Measurements from ENCODE around the gene LGR6.
"Not testable (repeated sequence)": the region's sequence is repeated elsewhere in the genome, so short reads cannot be mapped to it uniquely, and the experiment has no call there.

LGR6 gene, protein sequence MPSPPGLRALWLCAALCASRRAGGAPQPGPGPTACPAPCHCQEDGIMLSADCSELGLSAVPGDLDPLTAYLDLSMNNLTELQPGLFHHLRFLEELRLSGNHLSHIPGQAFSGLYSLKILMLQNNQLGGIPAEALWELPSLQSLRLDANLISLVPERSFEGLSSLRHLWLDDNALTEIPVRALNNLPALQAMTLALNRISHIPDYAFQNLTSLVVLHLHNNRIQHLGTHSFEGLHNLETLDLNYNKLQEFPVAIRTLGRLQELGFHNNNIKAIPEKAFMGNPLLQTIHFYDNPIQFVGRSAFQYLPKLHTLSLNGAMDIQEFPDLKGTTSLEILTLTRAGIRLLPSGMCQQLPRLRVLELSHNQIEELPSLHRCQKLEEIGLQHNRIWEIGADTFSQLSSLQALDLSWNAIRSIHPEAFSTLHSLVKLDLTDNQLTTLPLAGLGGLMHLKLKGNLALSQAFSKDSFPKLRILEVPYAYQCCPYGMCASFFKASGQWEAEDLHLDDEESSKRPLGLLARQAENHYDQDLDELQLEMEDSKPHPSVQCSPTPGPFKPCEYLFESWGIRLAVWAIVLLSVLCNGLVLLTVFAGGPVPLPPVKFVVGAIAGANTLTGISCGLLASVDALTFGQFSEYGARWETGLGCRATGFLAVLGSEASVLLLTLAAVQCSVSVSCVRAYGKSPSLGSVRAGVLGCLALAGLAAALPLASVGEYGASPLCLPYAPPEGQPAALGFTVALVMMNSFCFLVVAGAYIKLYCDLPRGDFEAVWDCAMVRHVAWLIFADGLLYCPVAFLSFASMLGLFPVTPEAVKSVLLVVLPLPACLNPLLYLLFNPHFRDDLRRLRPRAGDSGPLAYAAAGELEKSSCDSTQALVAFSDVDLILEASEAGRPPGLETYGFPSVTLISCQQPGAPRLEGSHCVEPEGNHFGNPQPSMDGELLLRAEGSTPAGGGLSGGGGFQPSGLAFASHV

DNA sequence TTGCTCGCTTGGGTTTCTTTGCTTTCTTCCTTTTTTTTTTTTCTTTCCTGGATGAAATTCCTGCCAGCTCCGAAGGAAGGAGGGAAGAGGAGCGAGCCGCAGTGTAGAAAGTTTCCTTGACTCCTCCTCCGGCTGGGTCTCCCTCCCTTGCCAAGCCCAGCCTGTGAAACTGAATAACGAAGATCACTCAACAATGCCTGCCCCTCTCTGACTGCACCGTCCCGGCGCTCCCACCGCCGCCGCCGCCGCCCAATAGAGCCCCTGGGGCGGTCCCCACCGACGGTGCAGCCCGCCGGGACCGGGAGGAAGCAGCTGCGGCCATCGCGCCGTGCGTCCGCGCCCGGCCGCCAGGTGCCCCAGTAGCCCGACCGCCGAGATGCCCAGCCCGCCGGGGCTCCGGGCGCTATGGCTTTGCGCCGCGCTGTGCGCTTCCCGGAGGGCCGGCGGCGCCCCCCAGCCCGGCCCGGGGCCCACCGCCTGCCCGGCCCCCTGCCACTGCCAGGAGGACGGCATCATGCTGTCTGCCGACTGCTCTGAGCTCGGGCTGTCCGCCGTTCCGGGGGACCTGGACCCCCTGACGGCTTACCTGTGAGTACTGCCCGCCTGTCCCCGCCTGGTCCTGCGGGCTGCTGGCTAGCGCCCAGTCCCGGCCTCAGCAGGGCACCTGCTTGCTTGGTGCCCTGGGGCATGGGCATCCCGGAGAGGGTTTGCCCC is at the start of gene LGR6:
TSS of gene LGR6 (plus strand) at position 186 of the 714 bp plus-strand sequence. CDS start at position 377, 191 bp downstream.
- no peak for DNase-seq

GRCh38 chr1:202144402-202145067 is 49.1 kb upstream of the LGR6 start, which contains the start of gene ARL8A:
ARL8A (minus strand) TSS chr1:202144737; CDS start chr1:202144572, 165 bp downstream.
- peak; percentile 47 for DNase-seq

DNA sequence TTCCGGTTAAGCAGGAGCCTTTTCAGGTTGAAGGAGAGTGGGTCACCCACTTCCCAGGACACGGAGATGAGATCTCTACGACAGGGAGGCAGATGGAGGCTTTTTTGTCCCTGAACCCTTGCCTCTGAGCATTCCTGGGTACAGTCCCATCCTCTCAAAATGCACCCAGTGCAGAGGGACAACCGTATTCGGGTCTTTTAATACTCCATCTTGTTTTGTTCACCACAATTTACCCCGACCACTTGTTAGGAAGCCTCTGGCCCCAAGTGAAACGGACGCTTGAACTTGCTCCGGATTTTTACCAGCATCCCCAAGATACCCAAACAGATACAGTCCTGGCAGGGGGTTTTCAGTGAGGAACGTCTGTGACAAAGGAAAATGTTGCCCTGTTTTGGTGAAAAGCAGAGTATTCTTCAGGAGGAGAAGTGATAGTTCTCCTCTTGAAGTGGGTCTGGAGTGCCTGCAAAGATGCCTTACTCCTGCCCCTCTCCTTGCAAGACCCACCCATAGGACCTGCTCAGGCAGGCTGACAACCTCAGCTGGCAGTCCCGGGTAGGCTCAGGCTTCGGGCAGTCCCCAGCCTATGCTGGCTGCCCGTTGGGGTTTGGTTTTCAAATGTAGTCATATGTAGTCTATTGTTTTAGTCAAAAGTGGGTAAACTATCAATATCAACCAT is 48.4 kb upstream of the LGR6 start:
- DNase-seq: no peak

DNA sequence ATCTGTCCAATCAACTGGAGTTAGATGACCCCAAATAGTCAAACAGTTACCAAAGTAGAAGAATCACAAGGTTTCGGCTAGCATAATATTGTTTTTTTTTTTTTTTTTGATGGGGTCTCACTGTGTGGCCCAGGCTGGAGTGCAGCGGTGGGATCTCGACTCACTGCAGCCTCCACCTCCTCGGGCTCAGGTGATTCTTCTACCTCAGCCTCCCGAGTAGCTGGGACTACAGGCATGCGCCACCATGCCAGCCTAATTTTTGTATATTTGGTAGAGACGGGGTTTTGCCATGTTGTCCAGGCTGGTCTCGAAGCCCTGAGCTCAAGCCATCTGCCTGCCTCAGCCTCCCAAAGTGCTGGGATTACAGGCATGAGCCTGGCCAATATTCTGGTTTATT is 47.9 kb upstream of the LGR6 start:
- not testable (repeated sequence) for DNase-seq

- DNase-seq: no peak
Observed at GRCh38 chr1:202146279-202146678, 47.3 kb upstream of the LGR6 start.

GRCh38 chr1:202146993-202147392 is 46.6 kb upstream of the LGR6 start:
- DNase-seq: no peak

- no peak for DNase-seq
Observed at GRCh38 chr1:202148391-202148790, 45.2 kb upstream of the LGR6 start.

GRCh38 chr1:202149566-202149965 is 44.0 kb upstream of the LGR6 start:
- no peak for DNase-seq

- DNase-seq: no peak
Observed at GRCh38 chr1:202150187-202150586, 43.4 kb upstream of the LGR6 start.

GRCh38 chr1:202150602-202151001 is 43.0 kb upstream of the LGR6 start:
- DNase-seq: no peak

- DNase-seq: no peak
Observed at GRCh38 chr1:202151045-202151444, 42.6 kb upstream of the LGR6 start.

DNA sequence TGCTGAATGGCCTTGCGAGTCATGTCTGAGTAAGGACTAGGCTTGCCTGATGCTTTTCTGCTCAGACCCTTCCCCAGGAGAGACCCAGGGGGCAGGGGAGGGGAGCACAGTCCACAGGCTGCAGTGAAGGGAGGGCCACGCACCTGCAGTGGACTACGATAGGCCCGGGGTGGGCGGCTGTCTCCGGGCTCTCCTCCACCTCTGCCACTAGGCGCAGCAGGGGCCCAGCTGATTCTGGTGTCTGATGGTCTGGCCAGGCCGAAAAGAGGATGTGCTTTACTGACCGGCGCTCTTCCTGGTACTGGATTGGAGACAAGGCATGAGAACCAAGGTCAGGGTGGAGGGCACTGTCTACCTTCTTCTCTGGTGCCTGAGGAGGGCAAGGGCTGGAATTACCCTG is 41.2 kb upstream of the LGR6 start:
- no peak for DNase-seq

DNA sequence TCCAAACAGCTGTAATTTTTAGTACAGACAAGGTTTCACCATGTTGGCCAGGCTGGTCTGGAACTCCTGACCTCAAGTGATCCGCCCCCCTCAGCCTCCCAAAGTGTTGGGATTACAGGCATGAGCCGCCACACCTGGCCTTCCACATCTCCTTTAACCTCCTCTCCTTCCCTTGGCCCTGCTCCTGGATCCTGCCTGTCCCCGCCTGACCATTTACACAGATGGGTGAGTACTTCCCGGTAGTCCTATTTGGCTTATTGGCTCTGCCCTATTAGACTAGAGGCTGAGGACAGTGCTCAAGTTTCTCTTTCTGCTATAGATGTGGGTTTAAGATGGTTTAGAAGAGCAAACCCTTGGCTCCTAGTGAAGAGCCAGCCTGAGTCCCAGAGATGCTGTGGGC is 40.3 kb upstream of the LGR6 start:
- no peak for DNase-seq

GRCh38 chr1:202154148-202154765 is 39.3 kb upstream of the LGR6 start:
- DNase-seq: no peak

DNA sequence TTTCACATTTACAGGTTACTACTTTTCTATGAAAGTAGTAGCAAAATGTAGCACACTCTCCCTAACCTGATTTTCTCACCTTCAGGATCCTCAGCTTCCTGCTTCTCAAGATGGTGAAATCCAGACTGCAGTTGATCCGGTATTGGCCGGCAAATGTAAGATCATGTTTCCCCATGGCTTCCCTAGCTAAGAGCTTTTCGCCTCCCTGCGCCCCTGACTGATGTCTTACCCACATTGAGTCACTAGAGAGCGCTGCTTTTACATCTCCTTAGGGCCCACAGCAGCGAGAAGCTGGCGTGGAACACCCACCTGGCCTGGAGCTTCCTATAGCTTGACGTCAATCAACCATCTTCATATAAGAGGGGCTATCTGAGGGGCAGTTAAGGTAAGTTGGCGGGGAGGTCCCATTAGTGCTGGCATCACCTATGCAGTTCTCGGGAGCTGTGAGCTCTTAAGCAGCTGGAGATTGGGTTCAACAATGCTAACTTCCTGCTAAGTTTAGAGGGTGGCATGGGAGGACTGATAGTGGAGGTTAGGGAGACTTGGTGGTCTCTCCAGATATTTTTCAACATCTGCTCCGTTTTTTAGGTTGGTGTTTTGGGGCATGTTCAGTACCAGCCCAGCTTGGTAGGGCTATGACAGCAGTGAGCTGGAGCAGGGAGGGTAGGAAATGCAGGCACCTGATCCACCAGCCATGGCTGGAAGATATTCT is 38.7 kb upstream of the LGR6 start:
- DNase-seq: no peak

GRCh38 chr1:202155478-202156021 is 38.0 kb upstream of the LGR6 start:
- DNase-seq: no peak

GRCh38 chr1:202156590-202156989 is 37.0 kb upstream of the LGR6 start:
- DNase-seq: no peak

DNA sequence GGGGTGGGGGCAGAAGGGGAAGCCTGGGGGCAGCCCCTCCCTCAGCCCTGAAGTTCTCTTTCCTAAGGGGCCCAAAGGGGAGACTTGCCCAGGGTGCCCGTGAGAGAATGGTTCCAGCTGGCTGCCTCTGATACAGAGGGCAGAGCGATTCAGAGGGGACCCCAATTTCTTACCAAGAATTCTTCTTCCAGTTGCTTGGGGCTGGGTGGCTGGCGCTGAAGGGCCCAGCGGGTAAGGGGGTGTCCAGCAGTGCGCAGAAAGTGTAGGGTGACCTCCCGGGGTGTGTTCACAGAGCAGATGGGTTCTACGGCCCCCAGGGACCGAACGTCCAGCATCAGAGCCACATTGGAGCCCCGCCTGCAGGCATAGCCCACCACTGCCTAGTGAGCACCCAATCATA is 35.7 kb upstream of the LGR6 start:
- no peak for DNase-seq

DNA sequence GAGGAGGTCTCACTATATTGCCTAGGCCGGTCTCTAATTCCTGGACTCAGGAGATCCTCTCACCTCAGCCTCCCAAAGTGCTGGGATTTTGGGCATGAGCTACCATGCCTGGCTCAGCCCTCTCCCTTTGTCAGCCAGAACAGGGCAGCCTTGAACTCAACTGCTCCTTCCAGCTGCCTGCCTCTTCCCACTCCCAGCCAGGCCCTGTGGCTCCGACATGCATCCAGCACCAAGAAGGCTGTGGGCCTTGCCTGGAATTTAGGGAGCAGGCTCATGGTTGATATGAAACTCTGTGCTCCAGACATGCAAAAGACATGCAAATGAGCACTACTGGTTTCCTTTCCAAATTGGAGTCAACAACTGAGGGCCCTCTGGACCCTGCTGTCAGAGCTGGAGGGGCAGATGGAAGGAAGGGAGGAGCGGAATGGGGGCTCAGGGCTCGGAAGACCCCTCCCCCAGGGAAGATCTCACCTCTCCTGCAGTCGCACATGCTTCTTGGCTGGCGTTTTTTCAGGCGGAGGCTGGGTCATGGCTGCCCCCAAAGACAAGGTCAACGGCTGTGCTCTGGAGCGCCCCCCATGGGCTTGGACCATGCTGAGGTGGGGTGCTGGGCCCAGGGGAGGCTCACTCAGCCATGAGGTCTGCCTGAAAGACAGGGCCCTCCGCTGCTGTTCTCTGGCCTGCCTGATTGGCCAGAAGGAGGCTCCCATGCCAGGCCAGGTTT is 34.6 kb upstream of the LGR6 start:
- DNase-seq: peak; percentile 65
